PC-3 (cell line): ENCODE measurements around the gene SLC6A18. TPM values are rescaled to one million over a fixed set of nuclear protein-coding genes. Genes with fewer than 3 reads are reported as not detected.

Experiments used
- ATAC-seq: fragments of 200-7000 bp; cut with Tn5 transposase; 2 replicates; pipeline ENCODE4 v1.9.1; 2020; ENCODE audit warnings: mild to moderate bottlenecking, moderate library complexity
- BruUV-seq: library from RNA; stranded (reverse); fragments of 400-500 nt; replicated peaks from 2 replicates; lab custom pipeline; 2021; lab: Mats Ljungman, UMichigan
- CTCF ChIA-PET: fragments of 300-600 bp; sonication (Branson Sonifier 250); formaldehyde crosslinking; loops from one replicate; lab custom pipeline; 2022; ENCODE audit warnings: antibody characterized with exemption; lab: Charles Lee
- POLR2A ChIA-PET: fragments of 300-600 bp; sonication (Branson Sonifier 250); formaldehyde crosslinking; loops from one replicate; lab custom pipeline; 2022; ENCODE audit warnings: antibody characterized with exemption; ENCODE audit not compliant: unreplicated experiment; lab: Charles Lee
- DNase-seq: peaks from one replicate; pipeline ENCODE4 v3.0.0-alpha.2; 2015
- H2AFZ ChIP-seq: fragments of 300-600 bp; sonication (generic); 2 replicates; pipeline ENCODE4 v1.6.0; 2016; ENCODE audit warnings: antibody characterized with exemption, low read length
- H3F3A ChIP-seq: fragments of 300-600 bp; sonication (generic); one replicate; pipeline ENCODE4 v1.6.0; 2017; ENCODE audit warnings: antibody characterized with exemption, low read length, control low read depth, mild to moderate bottlenecking; ENCODE audit not compliant: unreplicated experiment
- H3K27ac ChIP-seq: fragments of 300-600 bp; sonication (generic); 2 replicates; pipeline ENCODE4 v1.5.1; 2016; ENCODE audit warnings: mild to moderate bottlenecking, low read length
- H3K27me3 ChIP-seq: fragments of 300-600 bp; sonication (generic); 2 replicates; pipeline ENCODE4 v1.6.1; 2016; ENCODE audit warnings: low read length, mixed read lengths
- H3K36me3 ChIP-seq: fragments of 300-600 bp; sonication (generic); 2 replicates; pipeline ENCODE4 v1.6.1; 2016; ENCODE audit warnings: low read depth, mixed run types, low read length, mixed read lengths
- H3K4me1 ChIP-seq: fragments of 300-600 bp; sonication (generic); 2 replicates; pipeline ENCODE4 v1.5.1; 2016; ENCODE audit warnings: low read length; ENCODE audit not compliant: insufficient read depth
- H3K4me2 ChIP-seq: fragments of 300-600 bp; sonication (generic); 2 replicates; pipeline ENCODE4 v1.6.0; 2016; ENCODE audit warnings: low read length
- H3K4me3 ChIP-seq: fragments of 300-600 bp; sonication (generic); 2 replicates; pipeline ENCODE4 v1.5.1; 2016; ENCODE audit warnings: mild to moderate bottlenecking, low read length, mixed read lengths
- H3K79me2 ChIP-seq: fragments of 300-600 bp; sonication (generic); 2 replicates; pipeline ENCODE4 v1.6.1; 2017; ENCODE audit warnings: low read length, mixed read lengths
- H3K9ac ChIP-seq: fragments of 300-600 bp; sonication (generic); 2 replicates; pipeline ENCODE4 v1.6.0; 2016; ENCODE audit warnings: mild to moderate bottlenecking, low read length
- H3K9me2 ChIP-seq: fragments of 300-600 bp; sonication (generic); replicated peaks from 2 replicates; pipeline ENCODE4 v1.6.1; 2016; ENCODE audit warnings: mixed run types, low read length, mixed read lengths
- H3K9me3 ChIP-seq: fragments of 300-600 bp; sonication (generic); 2 replicates; pipeline ENCODE4 v1.6.1; 2016; ENCODE audit warnings: low read length, mixed read lengths
- H4K20me1 ChIP-seq: fragments of 300-600 bp; sonication (generic); 2 replicates; pipeline ENCODE4 v1.6.1; 2016; ENCODE audit warnings: low read length, mixed read lengths
- CTCF ChIP-seq: fragments of 300-600 bp; sonication (generic); conservative IDR thresholded peaks from 2 replicates; pipeline ENCODE4 v1.5.1; 2017; ENCODE audit warnings: antibody characterized with exemption, low read depth, mild to moderate bottlenecking, low read length
- EZH2 ChIP-seq: fragments of 300-600 bp; sonication (generic); IDR thresholded peaks from one replicate; pipeline ENCODE4 v1.6.1; 2017; ENCODE audit warnings: antibody characterized with exemption, mild to moderate bottlenecking, low read length; ENCODE audit not compliant: unreplicated experiment
- EZH2phosphoT487 ChIP-seq: fragments of 300-600 bp; sonication (generic); IDR thresholded peaks from 2 replicates; pipeline ENCODE4 v1.6.1; 2018; ENCODE audit warnings: mild to moderate bottlenecking, antibody characterized with exemption, low read length, borderline replicate concordance
- intact Hi-C: fragments of 100-400 bp; cut with micrococcal nuclease; formaldehyde crosslinking; loops from 2 replicates; pipeline ENCODE4 v1.9.0; 2023
- total RNA-seq: library from RNA; depleted of rRNA; stranded (reverse); fragments of >200 nt; gene quantifications from 2 replicates; pipeline ENCODE4 v1.2.3, GENCODE V29; 2014

Gene SLC6A18
- total RNA-seq, 1 experiment from 2014 or later, result not detected

- Histone ChIP-seq H3K9me2 (no peaks in the 10 kb centered on the region), H3K9ac (no peak overlapping the region), H3K79me2 (no peaks in the 10 kb centered on the region), H3K27ac (no peak overlapping the region), H3K36me3 (no peaks in the 10 kb centered on the region), H2AFZ (no peak overlapping the region), H3K4me1 (no peaks in the 10 kb centered on the region), H3K4me3 (no peak overlapping the region), H4K20me1 (no peaks in the 10 kb centered on the region), H3K9me3 (no peaks in the 10 kb centered on the region), H3K4me2 (no peak overlapping the region), H3K27me3 (peaks cover 7% of the 10 kb centered on the region), H3F3A (no peaks in the 10 kb centered on the region)
- ChIA-PET CTCF (no interaction called here), POLR2A (no interaction called here)
- no TSS peak for BruUV-seq
- intact Hi-C loops, result no loop called here
- ATAC-seq, result no peak
- TF ChIP-seq EZH2phosphoT487, result no peak
- DNase-seq, result no peak
These were observed 3.5 kb upstream of the SLC6A18 start for GRCh38 chr5:1221721-1222120.

- H3K9me3 ChIP-seq, result no peaks in the 10 kb centered on the region
- intact Hi-C loops, result no loop called here
- H3K36me3 ChIP-seq, result no peaks in the 10 kb centered on the region
- H3K79me2 ChIP-seq, result no peaks in the 10 kb centered on the region
- no peak overlapping the region for H3K27ac ChIP-seq
- DNase-seq (no peak), ATAC-seq (no peak)
- peaks cover 7% of the 10 kb centered on the region for H3K27me3 ChIP-seq
- TF ChIP-seq EZH2phosphoT487 (no peak), EZH2 (no peak), CTCF (no peak)
- ChIA-PET POLR2A (no interaction called here), CTCF (no interaction called here)
- H3F3A ChIP-seq, result no peaks in the 10 kb centered on the region
- H4K20me1 ChIP-seq, result 0 out of 2 replicates have a peak, but pooled peaks cover under 1% of the 10 kb centered on the region
- no peak overlapping the region for H3K4me3 ChIP-seq
- no peak overlapping the region for H2AFZ ChIP-seq
- no peaks in the 10 kb centered on the region for H3K9me2 ChIP-seq
- peaks cover 2% of the 10 kb centered on the region for H3K4me1 ChIP-seq
- H3K4me2 ChIP-seq, result no peak overlapping the region
- no peak overlapping the region for H3K9ac ChIP-seq
- BruUV-seq, result no TSS peak
These were observed 3.0 kb upstream of the SLC6A18 start for GRCh38 chr5:1222147-1222546.

- ATAC-seq (no peak), DNase-seq (no peak)
- ChIA-PET POLR2A (no interaction called here), CTCF (no interaction called here)
- no peak overlapping the region for H3K27ac ChIP-seq
- intact Hi-C loops, result no loop called here
- no peaks in the 10 kb centered on the region for H3K9me3 ChIP-seq
- H4K20me1 ChIP-seq, result peaks cover 4% of the 10 kb centered on the region; the same call in 1 of the 2 replicates
- no peak overlapping the region for H2AFZ ChIP-seq
- no peaks in the 10 kb centered on the region for H3F3A ChIP-seq
- H3K36me3 ChIP-seq, result no peaks in the 10 kb centered on the region
- no peaks in the 10 kb centered on the region for H3K9me2 ChIP-seq
- peaks cover 7% of the 10 kb centered on the region for H3K27me3 ChIP-seq
- no peak overlapping the region for H3K4me3 ChIP-seq
- BruUV-seq, result no TSS peak
- TF ChIP-seq EZH2phosphoT487 (no peak), CTCF (no peak), EZH2 (no peak)
- peaks cover 8% of the 10 kb centered on the region for H3K4me1 ChIP-seq
- no peak overlapping the region for H3K4me2 ChIP-seq
- H3K9ac ChIP-seq, result no peak overlapping the region
- H3K79me2 ChIP-seq, result no peaks in the 10 kb centered on the region
These were observed 2.4 kb upstream of the SLC6A18 start for GRCh38 chr5:1222621-1223277.
